ENCODE measurements around the gene TOM1L1.

Gene TOM1L1

DNA sequence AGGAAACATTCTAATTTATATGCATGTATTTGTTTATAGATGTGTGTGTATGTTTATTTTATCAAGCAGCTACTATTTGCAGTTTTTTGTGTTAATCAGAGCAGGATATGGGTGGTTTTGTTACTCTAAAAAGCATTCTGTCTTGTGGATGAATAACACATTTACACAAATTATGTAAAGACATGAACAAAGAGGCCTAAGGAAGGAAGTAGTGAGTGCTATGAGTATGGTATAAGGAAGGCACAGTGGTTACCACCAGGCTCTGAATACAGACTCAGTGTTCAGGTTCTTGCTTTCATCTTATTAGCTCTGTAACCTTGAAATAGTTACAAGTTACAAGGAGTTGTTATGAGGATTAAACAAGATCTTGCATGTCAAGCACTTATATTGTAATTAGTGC, 101.8 kb downstream of the TOM1L1 start:
- DNase-seq, result no peak

DNA sequence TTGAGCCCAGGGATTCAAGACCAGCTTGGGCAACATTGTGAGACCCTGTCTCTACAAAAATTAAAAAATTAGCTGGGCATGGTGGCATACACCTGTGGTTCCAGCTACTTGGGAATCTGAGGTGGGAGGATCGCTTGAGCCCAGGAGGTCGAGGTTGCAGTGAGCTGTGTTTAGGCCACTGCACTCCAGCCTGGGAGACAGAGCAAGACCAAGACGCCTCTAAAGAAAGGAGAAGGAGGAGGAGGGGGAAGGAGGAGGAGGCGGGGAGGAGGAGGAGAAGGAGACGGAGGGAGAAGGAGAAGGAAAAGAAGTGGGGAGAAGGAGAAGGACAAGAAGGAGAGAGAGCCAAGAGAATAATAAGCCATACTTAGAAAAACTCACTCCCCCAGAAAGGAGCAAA, 103.8 kb downstream of the TOM1L1 start:
- DNase-seq, result no peak

- DNase-seq, result no peak
Observed at GRCh38 chr17:55005520-55005919, 104.9 kb downstream of the TOM1L1 start.
